DND-41 (cell line): Measurements from ENCODE around the gene TRERF1.

Experiments used
- CTCF ChIP-seq: IDR thresholded peaks from 2 replicates; pipeline ENCODE4 v1.5.1; 2012; ENCODE audit warnings: borderline replicate concordance, low read length, moderate library complexity, mild to moderate bottlenecking; ENCODE audit not compliant: poor library complexity, severe bottlenecking; ENCODE audit errors: extremely low read depth
- EZH2 ChIP-seq: IDR thresholded peaks from 3 replicates; pipeline ENCODE4 v1.6.1; 2012; ENCODE audit warnings: borderline replicate concordance, low read depth, mild to moderate bottlenecking, moderate library complexity, low read length, inconsistent platforms; ENCODE audit not compliant: severe bottlenecking

DNA sequence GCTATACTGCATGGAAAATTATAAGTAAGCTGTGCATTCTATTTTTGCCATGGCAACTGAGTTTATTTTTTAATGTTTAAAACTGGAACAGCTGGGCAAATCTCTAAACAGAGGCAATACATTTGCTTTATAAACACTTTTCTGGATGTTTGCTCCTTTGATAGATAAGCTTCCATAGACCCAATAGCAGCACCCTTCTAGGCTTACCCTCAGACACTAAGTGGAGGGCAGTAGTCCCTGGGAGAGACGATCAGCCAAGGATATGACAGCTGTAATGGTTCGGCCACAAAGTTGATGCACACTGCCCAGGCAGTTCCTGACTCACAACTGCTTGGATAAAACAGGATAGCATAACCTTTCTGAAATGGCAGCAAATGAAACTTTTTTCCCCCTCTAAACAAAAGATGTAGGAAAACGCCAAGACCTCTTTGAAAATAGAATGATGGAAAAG, 225.5 kb downstream of the TRERF1 start:
- TF ChIP-seq EZH2, result no peak
- no peak for TF ChIP-seq CTCF
